Ureter (tissue), 1 donor: ENCODE data around the gene TNRC18. TPM values are rescaled to one million over a fixed set of nuclear protein-coding genes. Genes with fewer than 3 reads are reported as not detected.
"Not testable (repeated sequence)": the region's sequence is repeated elsewhere in the genome, so short reads cannot be mapped to it uniquely, and the experiment has no call there.

Experiments
- DNase-seq: peaks from one replicate; pipeline ENCODE4 v3.0.0-alpha.2; 2020; ENCODE audit warnings: low spot score
- total RNA-seq: library from RNA; stranded (reverse); gene quantifications from one replicate; pipeline ENCODE4 v1.2.4, GENCODE V29; 2023
- donor health status: DM: yes; HTN: yes; CAD: no.

TNRC18 gene, protein sequence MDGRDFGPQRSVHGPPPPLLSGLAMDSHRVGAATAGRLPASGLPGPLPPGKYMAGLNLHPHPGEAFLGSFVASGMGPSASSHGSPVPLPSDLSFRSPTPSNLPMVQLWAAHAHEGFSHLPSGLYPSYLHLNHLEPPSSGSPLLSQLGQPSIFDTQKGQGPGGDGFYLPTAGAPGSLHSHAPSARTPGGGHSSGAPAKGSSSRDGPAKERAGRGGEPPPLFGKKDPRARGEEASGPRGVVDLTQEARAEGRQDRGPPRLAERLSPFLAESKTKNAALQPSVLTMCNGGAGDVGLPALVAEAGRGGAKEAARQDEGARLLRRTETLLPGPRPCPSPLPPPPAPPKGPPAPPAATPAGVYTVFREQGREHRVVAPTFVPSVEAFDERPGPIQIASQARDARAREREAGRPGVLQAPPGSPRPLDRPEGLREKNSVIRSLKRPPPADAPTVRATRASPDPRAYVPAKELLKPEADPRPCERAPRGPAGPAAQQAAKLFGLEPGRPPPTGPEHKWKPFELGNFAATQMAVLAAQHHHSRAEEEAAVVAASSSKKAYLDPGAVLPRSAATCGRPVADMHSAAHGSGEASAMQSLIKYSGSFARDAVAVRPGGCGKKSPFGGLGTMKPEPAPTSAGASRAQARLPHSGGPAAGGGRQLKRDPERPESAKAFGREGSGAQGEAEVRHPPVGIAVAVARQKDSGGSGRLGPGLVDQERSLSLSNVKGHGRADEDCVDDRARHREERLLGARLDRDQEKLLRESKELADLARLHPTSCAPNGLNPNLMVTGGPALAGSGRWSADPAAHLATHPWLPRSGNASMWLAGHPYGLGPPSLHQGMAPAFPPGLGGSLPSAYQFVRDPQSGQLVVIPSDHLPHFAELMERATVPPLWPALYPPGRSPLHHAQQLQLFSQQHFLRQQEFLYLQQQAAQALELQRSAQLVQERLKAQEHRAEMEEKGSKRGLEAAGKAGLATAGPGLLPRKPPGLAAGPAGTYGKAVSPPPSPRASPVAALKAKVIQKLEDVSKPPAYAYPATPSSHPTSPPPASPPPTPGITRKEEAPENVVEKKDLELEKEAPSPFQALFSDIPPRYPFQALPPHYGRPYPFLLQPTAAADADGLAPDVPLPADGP (N-terminal part only)
- total RNA-seq, result 118 TPM

DNA sequence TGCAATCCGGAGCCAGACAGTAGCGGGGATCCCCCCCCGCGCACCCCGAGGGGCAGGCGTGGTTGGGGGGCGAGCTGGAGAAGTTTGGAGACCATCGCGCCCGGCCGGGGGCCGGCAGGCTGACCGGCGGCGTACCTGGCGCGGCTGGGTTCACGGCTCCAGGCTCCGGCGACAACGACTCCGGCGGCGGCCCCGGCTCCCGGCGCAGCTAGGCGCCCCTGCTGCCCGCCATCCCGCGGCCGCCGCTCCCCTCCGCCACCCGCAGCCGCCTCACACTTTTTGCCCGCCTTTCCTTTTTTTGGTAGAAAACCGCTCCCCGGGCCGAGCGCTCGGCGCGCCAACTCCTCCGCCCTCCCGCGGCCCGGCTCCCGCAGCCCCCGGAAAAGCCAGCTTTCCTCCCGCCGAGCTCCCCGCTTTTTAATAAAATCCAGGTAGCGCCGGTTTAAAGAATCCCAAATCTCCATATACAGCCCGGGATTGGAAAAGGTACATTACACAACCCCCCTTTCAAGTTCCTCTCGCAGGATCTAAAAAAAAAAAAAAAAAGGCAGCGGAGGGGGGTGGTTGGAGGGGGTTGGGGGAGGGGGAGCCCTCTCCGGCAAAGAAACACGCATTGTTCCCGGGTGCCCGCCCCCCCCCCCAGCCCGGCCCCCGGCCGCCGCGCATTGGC, at the start of gene TNRC18:
TNRC18 (minus strand) TSS at position 529 of the 670 bp plus-strand sequence. CDS start 2,588 bp downstream, outside the sequence.
- peak; percentile 67 for DNase-seq

DNA sequence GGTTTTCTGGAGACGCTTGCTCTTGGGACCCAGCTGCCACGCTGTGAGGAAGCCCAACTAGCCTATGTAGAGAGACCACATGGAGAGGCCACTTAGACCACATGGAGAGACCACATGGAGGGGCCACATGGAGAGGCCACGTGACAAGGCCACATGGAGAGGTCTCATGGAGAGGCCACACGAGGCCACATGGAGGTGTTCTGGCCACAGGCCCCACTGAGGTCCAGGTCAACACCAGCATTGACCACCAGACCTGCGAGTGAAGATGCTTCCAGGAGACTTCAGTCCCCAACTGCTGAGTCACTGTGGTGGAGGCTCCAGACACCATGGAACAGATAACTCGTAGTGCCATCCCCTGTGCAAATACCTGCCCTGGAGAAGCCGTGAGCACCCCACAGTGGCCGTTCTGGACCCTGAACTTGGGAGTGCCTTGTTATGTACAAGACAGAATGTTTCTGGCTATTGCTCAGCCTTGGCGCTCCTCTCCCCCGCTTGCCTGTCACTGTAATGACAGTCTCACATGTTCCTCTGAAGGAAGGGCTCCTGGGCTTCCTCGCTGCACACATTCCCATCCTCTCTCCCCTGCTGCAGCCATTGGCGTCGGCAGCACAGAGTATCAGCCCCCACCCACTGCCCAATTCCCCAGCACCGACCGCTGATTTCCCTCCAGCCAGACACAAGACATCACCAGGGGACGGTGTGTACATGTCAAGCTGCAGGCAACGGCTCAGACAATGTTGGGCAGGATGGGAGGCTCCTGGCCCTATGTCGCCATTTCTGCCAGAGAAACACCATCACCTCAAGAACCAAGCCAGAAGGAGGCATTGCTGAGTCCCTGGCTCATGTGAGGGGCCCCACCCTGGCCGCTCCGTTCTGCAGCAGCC, 49.0 kb upstream of the TNRC18 start:
- no peak for DNase-seq

- not testable (repeated sequence) for DNase-seq
Observed at GRCh38 chr7:5471623-5472022, 48.0 kb upstream of the TNRC18 start.

GRCh38 chr7:5470816-5471215, 47.2 kb upstream of the TNRC18 start:
- no peak for DNase-seq

- DNase-seq, result no peak
Observed at GRCh38 chr7:5470167-5470532, 46.5 kb upstream of the TNRC18 start.

GRCh38 chr7:5469375-5470166, 45.9 kb upstream of the TNRC18 start:
- DNase-seq, result no peak

GRCh38 chr7:5467645-5468044, 44.0 kb upstream of the TNRC18 start:
- DNase-seq, result no peak

DNA sequence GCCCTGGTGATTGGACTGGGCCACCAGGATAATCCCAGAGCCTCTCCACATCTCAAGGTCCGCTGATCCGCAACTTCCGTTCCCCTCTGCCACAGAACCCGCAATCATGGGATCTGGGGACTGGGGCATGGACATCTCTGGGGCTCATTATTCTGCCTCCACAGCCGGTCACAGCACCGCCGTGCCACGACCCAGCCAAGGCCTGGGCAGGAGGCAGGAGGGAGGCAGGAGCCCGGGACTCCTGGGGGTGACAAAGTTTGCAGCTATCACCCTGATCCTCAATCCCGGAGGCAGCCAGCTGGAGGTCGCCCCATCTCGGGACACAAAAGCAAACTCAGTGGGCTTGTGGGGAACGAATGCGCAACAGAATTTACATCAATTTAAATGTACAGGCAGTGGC, 42.9 kb upstream of the TNRC18 start:
- no peak for DNase-seq

GRCh38 chr7:5463031-5463430, 39.4 kb upstream of the TNRC18 start:
- DNase-seq, result no peak

- no peak for DNase-seq
Observed at GRCh38 chr7:5462216-5462615, 38.6 kb upstream of the TNRC18 start.

DNA sequence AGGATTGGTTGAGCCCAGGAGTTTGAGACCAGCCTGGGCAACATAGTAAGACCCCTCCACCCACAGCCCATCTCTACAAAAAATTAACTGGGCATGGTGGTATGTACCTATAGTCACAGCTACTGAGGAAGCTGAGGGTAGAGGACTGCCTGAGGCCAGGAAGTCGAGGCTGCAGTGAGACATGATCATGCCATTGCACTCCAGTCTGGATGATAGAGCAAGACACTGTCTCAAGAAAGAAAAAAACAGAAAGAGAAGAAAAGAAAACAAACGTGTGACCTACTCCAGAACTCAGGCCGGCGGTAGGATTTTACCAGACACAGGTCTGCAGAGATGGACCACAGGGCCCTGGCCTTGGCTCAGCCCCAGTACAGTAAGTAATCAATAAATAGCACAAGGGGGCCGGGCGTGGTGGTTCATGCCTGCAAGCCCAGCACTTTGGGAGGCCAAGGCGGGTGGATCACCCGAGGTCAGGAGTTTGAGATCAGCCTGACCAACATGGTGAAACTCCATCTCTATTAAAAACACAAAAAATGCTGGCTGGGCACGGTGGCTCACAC, 35.4 kb upstream of the TNRC18 start:
- DNase-seq, result no peak

DNA sequence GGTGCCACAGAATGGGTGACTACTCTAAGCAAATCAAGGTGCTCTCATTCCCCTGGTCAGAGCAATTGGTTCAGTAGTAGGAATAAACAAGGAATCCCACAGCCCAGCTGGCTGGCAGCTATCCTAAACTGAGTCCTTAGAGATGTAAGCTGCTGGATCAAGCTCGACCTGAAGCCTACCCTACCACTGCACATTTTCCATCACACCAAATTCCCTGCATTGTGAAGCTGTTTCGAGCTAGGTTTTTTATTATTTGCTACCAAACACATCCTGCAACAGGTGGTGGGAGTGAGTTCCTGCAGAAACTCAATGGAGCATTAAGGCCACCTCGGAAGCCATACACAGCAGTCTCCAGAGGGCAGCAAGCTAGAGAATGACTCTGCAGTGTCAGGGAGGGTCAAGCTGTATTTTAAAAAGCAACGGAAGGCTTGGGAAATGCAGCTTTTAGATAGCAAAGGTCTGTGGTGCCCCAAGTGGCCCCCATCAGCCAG, 33.7 kb upstream of the TNRC18 start:
- DNase-seq, result no peak

GRCh38 chr7:5456409-5456808, 32.8 kb upstream of the TNRC18 start:
- no peak for DNase-seq

DNA sequence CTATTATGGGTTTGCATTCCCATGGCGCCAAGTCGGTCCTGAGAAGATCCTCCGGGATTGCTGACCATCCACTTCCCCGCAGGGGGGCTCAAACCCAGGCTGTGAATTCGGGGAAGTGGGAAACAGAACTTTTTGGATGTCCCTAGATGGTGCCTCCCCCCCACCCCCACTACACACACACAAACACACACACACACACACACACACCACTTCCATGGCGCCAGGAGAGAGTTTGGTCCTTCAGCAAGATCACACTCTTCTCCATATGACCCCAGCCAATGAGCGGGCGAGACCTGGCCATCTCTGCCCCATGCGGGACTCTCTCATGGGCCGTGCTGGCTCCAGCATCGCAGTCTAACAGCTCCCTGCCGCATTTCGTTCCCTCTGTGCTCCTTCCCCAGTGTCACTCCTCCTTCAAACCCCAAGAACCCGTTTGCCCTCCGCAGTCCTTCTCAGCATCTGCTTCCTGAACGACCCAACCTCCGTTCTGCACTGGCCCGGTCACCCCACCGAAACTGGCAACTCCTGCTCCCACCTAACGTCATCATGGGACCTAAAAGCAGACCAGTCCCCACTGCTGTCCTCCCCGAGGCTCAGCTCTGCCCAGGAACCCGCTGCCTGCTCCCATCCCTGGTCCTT, 32.1 kb upstream of the TNRC18 start:
- DNase-seq, result no peak

- no peak for DNase-seq
Observed at GRCh38 chr7:5455175-5455574, 31.5 kb upstream of the TNRC18 start.

GRCh38 chr7:5454485-5454884, 30.9 kb upstream of the TNRC18 start:
- DNase-seq, result no peak

GRCh38 chr7:5453566-5454075, 30.0 kb upstream of the TNRC18 start:
- no peak for DNase-seq

GRCh38 chr7:5452937-5453540, 29.4 kb upstream of the TNRC18 start:
- DNase-seq, result no peak
